ENCODE results near the gene SMCR8. TPM values are rescaled to one million over a fixed set of nuclear protein-coding genes. Genes with fewer than 3 reads are reported as not detected.
"Not testable (repeated sequence)": the region's sequence is repeated elsewhere in the genome, so short reads cannot be mapped to it uniquely, and the experiment has no call there.

SMCR8 gene
- total RNA-seq, 1 experiment from 2014 or later: 15.4 TPM

DNA sequence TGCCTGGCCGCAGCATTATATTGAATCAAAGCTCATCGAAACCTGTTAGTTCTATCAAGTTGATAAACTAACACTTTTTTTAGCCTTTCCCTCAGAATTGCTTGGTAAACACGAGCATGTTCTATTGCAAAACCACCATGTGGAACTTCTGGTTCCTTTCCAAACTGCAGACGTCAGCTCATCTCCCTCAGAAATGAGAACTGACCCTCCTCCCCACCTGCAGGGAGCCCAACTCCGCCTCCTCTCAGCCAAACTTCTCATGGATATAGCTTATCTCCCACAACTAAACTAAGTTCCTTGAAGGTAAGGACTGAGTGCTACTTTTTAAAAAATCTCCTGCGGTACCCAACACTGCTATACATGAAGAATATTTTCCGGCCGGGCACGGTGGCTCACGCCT lies 41.5 kb downstream of the SMCR8 start:
- DNase-seq (ENCODE audit: low read depth): no peak

DNA sequence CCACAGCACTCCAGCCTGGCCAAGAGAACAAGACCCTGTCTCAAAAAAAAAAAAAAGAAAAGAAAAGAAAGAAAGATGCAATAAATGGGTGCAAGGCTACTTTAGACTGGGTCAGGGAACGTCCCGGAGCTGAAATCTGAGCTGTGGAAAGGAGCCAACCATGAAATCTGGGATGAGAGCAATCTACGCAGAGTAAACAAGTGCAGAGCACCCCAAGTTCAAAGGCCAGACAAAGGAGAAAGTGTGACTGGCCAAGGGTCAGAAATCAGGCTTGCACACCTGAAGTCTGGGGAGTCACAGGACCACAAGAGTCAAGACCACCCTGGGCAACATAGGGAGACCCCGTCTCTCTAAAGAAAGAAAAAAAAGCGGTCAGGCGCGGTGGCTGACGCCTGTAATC lies 45.4 kb downstream of the SMCR8 start:
- DNase-seq (ENCODE audit: low read depth): no peak

DNA sequence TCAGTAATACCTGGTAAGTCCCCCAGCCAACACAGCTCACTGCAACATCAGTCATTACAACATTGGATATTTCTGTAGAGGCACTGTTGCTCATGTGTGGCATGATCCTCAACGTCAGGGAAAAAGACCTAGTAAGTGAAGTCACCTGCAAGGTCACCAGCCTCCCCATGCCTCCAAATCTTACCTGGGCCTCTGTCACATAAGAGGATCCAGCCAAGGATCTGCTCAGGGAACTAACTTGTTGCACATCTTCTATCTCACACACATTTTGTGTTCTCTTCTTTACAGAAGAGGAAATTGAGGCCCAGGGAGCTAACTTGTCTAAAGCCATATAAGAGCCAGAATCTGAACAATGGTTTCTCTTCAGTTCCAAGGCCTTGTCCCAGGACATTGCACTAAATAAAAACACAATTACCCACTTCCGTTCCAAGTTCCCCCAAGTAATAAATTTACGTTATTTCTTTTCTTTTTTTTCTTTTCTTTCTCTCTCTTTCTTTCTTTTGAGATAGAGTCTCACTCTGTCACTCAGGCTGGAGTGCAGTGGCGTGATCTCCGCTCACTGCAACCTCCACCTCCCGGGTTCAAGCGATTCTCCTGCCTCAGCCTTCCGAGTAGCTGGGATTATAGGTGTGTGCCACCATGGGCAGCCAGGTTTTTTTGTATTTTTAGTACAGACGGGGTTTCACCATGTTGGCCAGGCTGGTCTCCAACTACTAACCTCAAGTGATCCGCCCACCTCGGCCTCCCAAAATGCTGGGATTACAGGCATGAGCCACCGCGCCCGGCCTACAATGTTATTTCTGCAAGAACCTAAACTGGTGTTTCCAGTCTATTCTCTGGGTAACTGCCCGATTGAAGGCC lies 47.0 kb downstream of the SMCR8 start:
- DNase-seq (ENCODE audit: low read depth): no peak

DNA sequence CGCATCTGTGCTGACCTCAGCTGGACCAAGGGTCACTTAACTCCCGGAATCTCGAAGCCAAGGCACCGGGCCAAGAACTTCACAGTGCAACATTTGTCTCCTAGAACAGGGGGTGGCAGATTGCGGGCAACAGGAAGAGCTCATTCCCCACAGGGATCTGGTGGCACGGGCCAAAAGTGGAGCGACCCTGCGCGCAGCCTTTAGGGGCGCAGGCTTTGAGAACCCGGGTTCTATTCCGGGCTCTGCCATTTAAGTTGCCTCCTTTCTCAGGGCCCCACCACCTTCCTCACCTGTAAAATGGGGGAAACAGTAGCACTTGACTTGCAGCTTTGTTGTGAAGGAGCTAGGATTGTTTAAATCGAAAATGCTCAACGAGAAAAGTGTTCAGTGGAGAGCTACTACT lies 47.6 kb downstream of the SMCR8 start:
- no peak for DNase-seq (ENCODE audit: low read depth)

DNA sequence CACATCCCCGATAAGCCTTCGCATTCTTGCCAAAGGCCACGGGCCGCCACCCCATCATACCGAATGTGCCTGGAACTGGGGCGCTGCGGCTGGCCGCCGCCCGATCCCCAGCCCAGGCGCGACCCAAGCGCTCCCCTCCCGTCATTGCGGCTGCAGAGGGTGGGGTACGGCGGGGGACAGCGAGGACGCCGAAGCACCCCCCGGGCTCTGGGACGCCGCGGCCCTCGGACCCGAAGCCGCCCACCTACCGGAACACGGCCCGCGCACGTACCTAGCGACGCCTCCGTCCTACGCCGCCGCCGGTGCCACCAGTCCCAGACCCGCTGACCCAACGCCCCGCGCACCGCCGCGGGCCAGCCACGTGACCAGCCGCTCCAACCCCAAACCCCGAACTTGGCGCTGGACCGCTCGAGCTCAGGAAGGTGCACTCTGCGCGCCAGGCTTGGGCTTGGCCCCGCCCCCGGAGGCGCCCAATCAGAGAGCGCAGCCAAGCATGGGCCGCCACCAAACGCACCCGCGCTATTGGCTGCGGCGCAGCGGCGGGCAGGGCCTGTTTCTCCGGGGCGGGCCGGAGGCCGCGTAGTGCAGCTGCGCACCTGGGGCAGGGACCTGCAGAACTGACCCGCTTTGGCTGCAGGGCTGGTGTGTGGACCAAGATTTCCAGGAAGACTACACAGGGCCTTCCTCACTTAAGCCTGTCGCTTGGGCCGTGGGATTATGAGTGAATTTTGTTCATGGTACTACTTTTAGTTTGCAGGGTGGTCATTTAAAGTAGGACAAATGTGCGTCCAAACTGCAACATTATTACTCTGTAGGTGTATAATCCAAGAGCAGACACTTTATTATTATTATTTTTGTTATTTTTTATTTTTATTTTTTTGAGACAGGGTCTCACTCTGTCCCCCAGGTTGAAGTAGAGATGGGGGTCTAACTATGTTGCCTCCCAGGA lies 48.3 kb downstream of the SMCR8 start, which contains the start of gene SHMT1:
Gene SHMT1 (minus strand): TSS at position 450 of the 949 bp plus-strand sequence. CDS start 7,569 bp downstream, outside the sequence.
- DNase-seq (ENCODE audit: low read depth): peak; percentile 91

DNA sequence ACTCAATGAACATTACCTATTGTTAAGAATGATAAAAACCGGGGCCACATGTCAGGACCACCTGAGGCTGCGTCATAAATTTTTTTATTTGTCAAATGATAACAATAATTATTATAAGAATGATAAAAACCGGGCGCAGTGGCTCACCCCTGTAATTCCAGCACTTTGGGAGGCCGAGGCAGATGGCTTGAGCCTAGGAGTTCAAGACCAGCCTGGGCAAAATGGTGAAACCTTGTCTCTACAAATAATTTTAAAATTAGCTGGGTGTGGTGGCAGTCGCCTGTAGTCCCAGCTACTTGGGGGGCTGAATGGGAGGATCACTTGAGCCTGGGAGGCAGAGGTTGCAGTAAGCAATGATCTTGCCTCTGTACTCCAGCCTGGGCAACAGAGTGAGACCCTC lies 49.1 kb downstream of the SMCR8 start:
- DNase-seq (ENCODE audit: low read depth): no peak

DNA sequence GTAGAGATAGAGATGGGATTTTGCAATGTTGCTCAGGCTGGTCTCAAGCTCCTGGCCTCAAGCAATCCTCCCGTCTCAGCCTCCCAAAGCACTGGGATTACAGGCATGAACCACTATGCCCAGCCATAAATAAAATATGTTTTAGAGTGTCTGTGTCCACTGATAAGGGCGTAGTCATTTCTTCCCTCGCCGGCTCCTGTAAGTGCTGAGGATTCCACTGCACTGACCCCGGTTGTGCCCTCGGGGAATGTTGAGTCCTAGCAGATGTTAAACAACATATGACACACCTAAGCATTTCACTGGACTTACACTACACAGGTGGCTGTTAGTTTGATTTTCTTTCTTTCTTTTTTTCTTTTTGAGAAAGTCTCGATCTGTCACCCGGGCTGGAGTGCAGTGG lies 53.9 kb downstream of the SMCR8 start:
- no peak for DNase-seq (ENCODE audit: low read depth)

DNA sequence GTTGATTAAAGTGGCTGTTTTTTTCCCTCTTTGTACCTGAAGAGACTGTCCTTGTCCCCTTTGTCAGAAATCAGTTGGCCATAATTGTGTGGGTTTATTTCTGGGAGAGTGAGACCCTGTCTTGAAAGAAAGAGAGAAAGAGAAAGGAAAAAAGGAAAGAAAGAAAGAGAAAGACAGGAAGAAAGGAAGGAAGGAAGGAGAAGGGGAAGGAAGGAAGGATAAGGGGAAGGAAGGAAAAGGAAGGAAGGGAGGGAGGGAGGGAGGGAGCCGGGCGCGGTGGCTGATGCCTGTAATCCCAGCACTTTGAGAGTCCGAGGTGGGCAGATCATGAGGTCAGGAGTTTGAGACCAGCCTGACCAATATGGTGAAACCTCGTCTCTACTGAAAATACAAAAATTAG lies 55.7 kb downstream of the SMCR8 start:
- no peak for DNase-seq (ENCODE audit: low read depth)

DNA sequence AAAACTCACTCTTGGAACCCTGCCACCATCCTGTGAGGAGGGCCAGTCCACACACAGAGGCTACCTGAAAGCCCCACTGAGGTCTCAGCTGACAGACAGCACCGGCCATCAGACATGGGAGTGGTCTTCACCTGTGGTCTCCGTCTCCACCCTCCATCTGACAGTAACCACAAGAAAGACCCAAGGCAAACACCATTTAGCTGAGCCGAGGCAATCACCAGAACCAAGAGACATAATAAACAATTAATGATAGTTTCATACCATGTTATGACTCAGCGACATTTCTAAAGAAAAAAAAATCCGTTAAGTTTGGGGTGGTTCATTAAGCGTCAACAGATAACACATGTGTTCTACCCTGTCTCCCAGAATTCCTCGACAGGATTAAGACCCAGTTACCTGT lies 56.4 kb downstream of the SMCR8 start:
- no peak for DNase-seq (ENCODE audit: low read depth)

DNA sequence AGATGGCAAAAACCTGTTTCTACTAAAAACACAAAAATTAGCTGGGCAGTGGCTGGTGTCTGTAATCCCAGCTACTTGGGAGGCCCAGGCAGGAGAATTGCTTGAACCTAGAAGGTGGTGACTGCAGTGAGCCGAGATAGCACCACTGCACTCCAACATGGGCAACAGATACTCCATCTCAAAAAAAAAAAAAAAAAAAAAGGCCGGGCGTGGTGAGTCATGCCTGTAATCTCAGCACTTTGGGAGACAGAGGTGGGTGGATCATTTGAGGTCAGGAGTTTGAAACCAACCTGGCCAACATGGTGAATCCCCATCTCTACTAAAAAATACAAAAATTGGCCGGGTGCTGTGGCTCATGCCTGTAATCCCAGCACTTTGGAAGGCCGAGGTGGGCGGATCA lies 58.1 kb downstream of the SMCR8 start:
- not testable (repeated sequence) for DNase-seq (ENCODE audit: low read depth)

DNA sequence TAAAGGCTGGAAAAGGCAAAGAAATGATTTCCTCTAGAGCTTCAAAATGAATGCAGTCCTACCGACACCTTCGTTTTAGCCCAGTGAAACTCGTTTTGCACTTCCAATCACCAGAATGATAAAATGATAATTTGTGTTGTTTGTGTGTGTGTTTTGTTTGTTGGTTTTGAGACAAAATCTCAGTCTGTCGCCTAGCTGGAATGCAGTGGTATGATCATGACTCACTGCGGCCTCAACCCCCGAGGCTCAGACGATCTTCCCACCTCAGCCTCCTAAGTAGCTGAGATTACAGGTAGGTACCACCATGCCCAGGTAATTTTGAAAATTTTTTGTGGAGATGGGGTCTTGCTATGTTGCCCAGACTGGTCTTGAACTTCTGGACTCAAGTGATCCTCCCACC lies 59.1 kb downstream of the SMCR8 start:
- no peak for DNase-seq (ENCODE audit: low read depth)

Other genes starting within 250 kb of the SMCR8 start
- 55.5 and 55.9 TPM in 2 replicates for gene DRG2, start 227.3 kb upstream of the SMCR8 start, total RNA-seq (2014; rRNA removed; shearing (Covaris generic))
- gene MYO15A, start 206.5 kb upstream of the SMCR8 start, total RNA-seq (2014; rRNA removed; shearing (Covaris generic)): not detected in 2 replicates
- gene ALKBH5, start 131.5 kb upstream of the SMCR8 start, total RNA-seq (2014; rRNA removed; shearing (Covaris generic)): 75.9 and 91.6 TPM in 2 replicates
- gene LLGL1, start 89.7 kb upstream of the SMCR8 start, total RNA-seq (2014; rRNA removed; shearing (Covaris generic)): 36.5 and 39.3 TPM in 2 replicates
- gene FLII, start 56.6 kb upstream of the SMCR8 start, total RNA-seq (2014; rRNA removed; shearing (Covaris generic)): 189 and 191 TPM in 2 replicates
- gene MIEF2, start 54.6 kb upstream of the SMCR8 start, total RNA-seq (2014; rRNA removed; shearing (Covaris generic)): 5.7 and 8.1 TPM in 2 replicates
- gene TOP3A, start 299 bp upstream of the SMCR8 start, total RNA-seq (2014; rRNA removed; shearing (Covaris generic)): 80.3 and 84.9 TPM in 2 replicates
- 20.2 and 20.7 TPM in 2 replicates for gene SHMT1, start 48.3 kb downstream of the SMCR8 start, total RNA-seq (2014; rRNA removed; shearing (Covaris generic))
- not detected in 2 replicates for gene EVPLL, start 62.5 kb downstream of the SMCR8 start, total RNA-seq (2014; rRNA removed; shearing (Covaris generic))
- gene LGALS9C, start 161.5 kb downstream of the SMCR8 start, total RNA-seq (2014; rRNA removed; shearing (Covaris generic)): not detected in 2 replicates

Data from HT1080 (cell line).